ENCODE data around the gene SNRNP35.
"Not testable (repeated sequence)": the region's sequence is repeated elsewhere in the genome, so short reads cannot be mapped to it uniquely, and the experiment has no call there.

Gene SNRNP35

DNA sequence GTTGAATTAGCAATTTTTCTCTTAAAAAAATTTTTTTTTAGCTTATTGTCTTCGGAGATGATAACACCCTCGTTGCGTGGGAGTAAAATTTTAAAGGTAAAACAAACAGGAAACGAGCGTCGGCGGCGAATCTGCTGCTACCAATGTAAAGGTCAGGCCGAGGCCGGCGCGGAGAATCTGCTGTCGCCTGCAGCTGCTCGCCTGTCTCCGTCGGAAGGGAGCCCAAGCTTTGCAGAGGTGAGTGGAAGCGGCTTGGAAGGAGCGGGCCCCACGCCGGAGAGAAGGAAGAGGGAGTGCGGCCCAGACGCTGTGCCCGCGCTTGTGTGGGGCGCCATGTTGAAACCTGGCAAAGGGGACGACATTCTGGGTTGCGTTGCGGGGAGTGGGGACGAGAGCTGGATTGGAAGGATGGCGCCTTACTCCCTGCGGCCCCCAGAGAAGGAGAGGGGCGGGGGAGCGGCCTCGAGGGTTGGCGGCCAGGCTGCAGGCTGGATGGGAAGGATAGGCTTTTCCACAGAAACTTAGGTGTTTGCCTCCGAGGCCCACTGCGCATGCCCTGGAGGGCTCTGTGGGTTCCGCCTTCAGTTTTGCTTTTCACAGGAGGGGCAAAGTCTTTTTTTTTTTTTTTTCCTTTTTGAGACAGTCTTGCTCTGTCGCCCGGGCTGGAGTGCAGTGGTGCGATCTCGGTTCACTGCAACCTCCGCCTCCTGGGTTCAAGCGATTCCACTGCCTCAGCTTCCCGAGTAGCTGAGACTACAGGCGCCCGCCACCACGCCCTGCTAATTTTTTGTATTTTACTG lies at the start of gene SNRNP35:
Gene SNRNP35, plus strand, starts transcription at position 160 of the 800 bp plus-strand sequence. CDS start 7,402 bp downstream, outside the sequence.
- DNase-seq, result peak; percentile 78

GRCh38 chr12:123408619-123409018 lies 49.3 kb upstream of the SNRNP35 start:
- not testable (repeated sequence) for DNase-seq

DNA sequence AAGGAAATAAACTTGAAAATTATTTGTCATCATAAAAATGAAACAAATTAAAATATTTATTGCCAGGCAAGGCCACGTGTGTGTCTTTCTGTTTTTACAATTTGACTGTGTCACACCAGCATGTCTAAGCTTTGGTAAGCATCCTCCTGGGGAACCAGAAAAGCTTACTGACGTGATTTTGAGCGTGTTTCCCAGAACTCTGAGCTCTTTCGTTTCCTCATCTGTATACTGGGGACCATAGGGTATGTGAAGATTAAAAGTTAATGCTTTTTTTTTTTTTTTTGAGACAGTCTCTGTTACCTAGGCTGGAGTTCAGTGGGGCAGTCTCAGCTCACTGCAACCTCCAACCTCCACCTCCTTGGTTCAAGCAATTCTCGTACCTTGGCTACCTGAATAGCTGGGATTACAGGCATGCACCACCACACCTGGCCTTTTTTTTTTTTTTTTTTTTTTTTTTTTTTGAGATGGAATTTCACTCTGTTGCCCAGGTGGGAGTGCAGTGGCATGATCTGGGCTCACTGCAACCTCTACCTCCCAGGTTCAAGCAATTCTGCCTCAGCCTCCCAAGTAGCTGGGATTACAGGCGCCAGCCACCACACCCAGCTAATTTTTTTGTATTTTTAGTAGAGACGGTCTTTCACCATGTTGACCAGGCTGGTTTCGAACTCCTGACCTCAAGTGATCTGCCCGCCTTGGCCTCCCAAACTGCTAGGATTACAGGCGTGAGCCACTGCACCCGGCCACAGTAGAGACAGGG lies 48.5 kb upstream of the SNRNP35 start:
- not testable (repeated sequence) for DNase-seq

DNA sequence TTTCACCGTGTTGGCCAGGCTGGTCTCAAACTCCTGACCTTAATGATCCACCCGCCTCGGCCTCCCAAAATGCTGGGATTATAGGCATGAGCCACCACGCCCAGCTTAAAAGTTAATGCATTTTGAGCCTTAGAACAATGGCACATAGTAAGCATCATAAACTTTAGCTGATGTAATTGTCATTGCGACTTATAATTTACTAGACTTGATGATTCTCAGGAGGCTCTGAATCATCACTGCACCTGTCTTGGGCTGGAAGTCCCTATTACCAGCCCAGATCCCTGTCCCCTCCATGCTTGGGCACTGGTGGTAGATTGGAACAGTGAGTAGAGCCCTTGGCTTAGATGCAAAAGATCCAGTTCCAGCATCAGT lies 47.9 kb upstream of the SNRNP35 start:
- DNase-seq, result no peak

DNA sequence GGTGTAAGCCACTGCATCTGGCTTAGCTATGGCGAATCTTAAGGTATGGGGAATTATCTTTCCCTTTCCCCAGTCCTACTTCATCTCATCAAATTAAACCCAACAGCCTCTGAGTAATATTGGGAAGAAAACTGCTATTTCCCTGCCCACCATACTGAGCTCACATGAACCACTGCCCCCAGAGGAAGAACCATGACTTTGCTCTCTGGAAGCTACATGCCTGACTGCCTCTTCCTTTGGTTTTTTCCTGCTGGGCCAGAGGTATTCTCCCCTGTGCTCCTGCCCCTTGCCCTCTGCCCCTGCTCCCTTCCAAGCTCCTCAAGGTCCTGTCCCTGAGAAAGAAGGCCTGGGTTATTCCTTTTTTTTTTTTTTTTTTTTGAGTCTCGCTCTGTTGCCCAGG lies 36.6 kb upstream of the SNRNP35 start:
- no peak for DNase-seq

GRCh38 chr12:123427036-123427769 lies 30.7 kb upstream of the SNRNP35 start:
- DNase-seq, result no peak

DNA sequence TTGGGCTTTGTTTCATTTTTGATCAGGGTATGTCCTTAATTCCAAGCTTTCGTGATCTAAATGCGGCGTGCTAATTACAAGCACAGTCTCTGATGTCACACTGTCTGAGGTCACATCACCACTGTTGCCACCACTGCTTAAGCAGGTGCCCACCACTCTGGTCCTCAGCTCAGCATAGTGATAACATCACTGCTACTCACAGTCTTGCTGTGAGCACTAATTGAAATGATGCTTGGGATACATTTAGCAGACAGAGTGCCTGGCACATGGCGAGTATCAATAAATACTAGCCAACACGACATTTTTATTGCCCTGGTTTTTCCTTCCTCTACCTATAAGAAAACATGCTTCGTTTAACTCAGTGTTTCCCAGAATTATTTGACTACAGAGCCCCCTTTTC lies 29.3 kb upstream of the SNRNP35 start:
- no peak for DNase-seq

GRCh38 chr12:123429101-123429500 lies 28.8 kb upstream of the SNRNP35 start:
- not testable (repeated sequence) for DNase-seq

GRCh38 chr12:123431951-123432817 lies 25.8 kb upstream of the SNRNP35 start:
- not testable (repeated sequence) for DNase-seq

DNA sequence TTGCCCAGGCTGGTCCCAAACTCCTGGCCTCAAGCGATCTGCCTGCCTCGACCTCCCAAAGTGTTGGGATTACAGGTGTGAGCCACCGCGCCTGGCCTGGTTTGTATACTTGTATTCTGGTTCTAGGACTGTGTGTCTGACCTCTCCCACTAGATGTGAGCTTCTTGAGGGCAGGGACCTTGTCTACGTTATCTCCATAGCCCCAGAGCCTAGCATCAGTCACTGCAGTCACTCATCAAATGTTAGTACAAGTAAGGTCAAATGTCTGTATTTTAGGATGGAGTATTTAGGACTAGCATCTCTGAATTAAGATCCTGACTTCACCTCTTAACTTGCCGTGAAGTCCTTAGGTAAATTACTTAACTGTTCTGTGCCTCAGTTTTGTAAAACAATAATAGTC lies 24.3 kb upstream of the SNRNP35 start:
- no peak for DNase-seq

DNA sequence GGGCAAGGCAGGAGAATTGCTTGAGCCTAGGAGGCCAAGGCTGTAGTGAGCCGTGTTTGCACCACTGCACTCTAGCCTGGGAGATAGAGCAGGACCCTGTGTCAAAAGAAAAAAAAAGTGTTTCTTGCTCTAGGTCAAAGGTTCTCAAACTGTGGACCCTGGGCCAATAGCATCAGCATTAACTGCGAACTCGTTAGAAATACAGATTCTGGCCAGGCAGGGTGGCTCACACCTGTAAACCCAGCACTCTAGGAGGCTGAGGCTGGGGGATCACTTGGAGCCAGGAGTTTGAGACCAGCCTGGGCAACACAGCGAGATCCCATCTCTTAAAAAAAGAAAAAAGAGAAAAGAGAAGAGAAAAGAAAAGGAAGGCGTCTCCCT lies 22.3 kb upstream of the SNRNP35 start:
- DNase-seq, result no peak

GRCh38 chr12:123436017-123436964 lies 21.6 kb upstream of the SNRNP35 start, which contains the start of gene RILPL2:
TSS of gene RILPL2 (minus strand) at chr12:123436684. CDS start at chr12:123436420, 264 bp downstream.
- DNase-seq, result peak; percentile 20

GRCh38 chr12:123441523-123442164 lies 16.3 kb upstream of the SNRNP35 start:
- DNase-seq, result no peak

GRCh38 chr12:123442774-123443173 lies 15.2 kb upstream of the SNRNP35 start:
- no peak for DNase-seq

GRCh38 chr12:123444092-123445026 lies 13.6 kb upstream of the SNRNP35 start:
- DNase-seq, result no peak

GRCh38 chr12:123445388-123446332 lies 12.3 kb upstream of the SNRNP35 start:
- DNase-seq, result no peak

- no peak for DNase-seq
Observed at GRCh38 chr12:123446333-123446713, 11.6 kb upstream of the SNRNP35 start.

DNA sequence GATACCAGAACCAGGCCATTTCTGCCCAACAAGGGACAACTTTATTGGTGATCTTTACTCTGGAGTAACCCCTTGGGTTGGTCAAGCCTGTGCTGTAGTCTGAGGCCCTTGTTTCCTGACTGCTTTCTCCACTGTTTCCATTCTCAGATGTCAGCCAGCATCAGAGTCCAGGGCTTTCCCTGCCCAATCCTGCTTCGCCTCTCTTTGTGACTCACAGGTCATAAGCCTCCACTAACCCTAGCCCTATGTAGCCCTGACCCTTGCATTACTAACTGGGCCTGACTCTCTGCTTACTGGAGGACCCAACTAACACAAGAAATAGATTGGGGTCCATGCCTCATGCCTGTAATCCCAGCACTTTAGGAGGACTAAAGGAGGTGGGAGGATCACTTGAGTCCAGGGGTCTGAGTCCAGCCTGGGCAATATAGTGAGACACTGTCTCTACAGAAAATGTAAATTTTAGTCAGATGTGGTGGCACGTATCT lies 8.6 kb upstream of the SNRNP35 start:
- DNase-seq, result no peak
